GM12891 (cell line): ENCODE measurements around the gene PRIMA1.

Experiments
- PAX5 ChIP-seq: IDR thresholded peaks from 2 replicates; pipeline ENCODE4 v1.6.1; 2011; ENCODE audit warnings: low read length, moderate library complexity, mild to moderate bottlenecking; ENCODE audit not compliant: insufficient read depth, severe bottlenecking
- POLR2A ChIP-seq: IDR thresholded peaks from 2 replicates; pipeline ENCODE4 v1.6.1; 2011; ENCODE audit warnings: low read depth, low read length, control low read depth
- POLR2AphosphoS5 ChIP-seq: IDR thresholded peaks from 2 replicates; pipeline ENCODE4 v1.6.1; 2011; ENCODE audit warnings: low read depth, low read length, control low read depth
- SPI1 ChIP-seq: IDR thresholded peaks from 2 replicates; pipeline ENCODE4 v1.6.1; 2011; ENCODE audit warnings: low read depth, low read length, control low read depth
- TAF1 ChIP-seq: IDR thresholded peaks from 2 replicates; pipeline ENCODE4 v1.6.1; 2011; ENCODE audit warnings: low read depth, low read length, control low read depth

GRCh38 chr14:93764211-93764659, 24.1 kb downstream of the PRIMA1 start:
- no peak for TF ChIP-seq POLR2A
- no peak for TF ChIP-seq POLR2AphosphoS5
- TF ChIP-seq TAF1, result no peak
- no peak for TF ChIP-seq PAX5
- TF ChIP-seq SPI1, result no peak
